HG03064 (cell line): ENCODE results near the gene ZNF616.
"Not testable (repeated sequence)": the region's sequence is repeated elsewhere in the genome, so short reads cannot be mapped to it uniquely, and the experiment has no call there.

Experiments
- ATAC-seq: cut with Tn5 transposase; IDR thresholded peaks from one replicate; pipeline ENCODE4 v1.9.1; 2021; ENCODE audit warnings: low read depth; ENCODE audit not compliant: unreplicated experiment

Gene ZNF616

GRCh38 chr19:52112624-52113023, 27.1 kb downstream of the ZNF616 start:
- ATAC-seq, result no peak

- no peak for ATAC-seq
Observed at GRCh38 chr19:52110780-52111179, 29.0 kb downstream of the ZNF616 start.

DNA sequence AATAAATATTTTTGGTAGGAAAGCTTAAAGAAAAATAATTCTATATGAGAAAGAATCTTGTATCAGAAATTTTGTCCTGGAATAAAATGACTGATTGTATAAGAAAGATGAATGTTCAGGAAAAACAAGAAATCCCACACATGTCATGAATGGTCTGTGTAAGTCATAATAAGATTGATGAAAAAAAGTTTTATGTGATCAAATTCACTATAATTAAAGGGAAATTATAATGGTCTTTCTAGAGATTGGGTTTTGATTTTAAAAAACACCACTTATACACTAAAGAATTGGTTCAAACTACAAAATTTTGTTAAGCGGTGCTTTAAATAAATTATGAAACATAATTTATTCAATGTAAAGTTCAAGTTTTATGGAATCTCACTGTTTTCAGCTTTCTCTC, 37.0 kb downstream of the ZNF616 start:
- ATAC-seq, result no peak

- ATAC-seq, result no peak
Observed at GRCh38 chr19:52101866-52102562, 37.7 kb downstream of the ZNF616 start.

- ATAC-seq, result no peak
Observed at GRCh38 chr19:52099497-52100138, 40.1 kb downstream of the ZNF616 start.

DNA sequence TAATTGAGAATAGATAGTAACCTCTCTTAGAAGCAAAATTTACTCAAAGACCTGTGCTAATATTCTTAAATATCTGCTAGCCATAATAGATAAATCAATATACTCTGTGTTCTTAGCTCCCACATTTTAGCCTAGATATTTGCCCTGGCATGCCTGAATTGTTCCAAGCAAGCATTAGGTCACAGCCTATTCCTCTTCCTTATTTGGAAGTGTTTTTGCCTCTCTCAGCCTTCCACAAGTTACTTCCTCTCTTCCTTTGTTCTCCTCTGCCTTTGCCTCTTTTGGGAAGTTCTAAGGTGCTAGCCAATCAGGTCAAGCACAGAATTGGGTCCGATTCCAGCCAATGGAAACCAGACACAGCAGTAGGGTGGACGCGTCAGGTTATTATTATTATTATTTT, 43.3 kb downstream of the ZNF616 start:
- not testable (repeated sequence) for ATAC-seq

GRCh38 chr19:52095172-52096014, 44.3 kb downstream of the ZNF616 start, which contains the start of gene ZNF841:
ZNF841 (minus strand) TSS chr19:52095765; CDS start chr19:52084801, 10,964 bp downstream.
- ATAC-seq, result no peak

GRCh38 chr19:52094526-52095130, 45.1 kb downstream of the ZNF616 start:
- no peak for ATAC-seq

- no peak for ATAC-seq
Observed at GRCh38 chr19:52086481-52086880, 53.3 kb downstream of the ZNF616 start.

- no peak for ATAC-seq
Observed at GRCh38 chr19:52070496-52070895, 69.2 kb downstream of the ZNF616 start.

GRCh38 chr19:52069653-52070052, 70.1 kb downstream of the ZNF616 start:
- no peak for ATAC-seq

DNA sequence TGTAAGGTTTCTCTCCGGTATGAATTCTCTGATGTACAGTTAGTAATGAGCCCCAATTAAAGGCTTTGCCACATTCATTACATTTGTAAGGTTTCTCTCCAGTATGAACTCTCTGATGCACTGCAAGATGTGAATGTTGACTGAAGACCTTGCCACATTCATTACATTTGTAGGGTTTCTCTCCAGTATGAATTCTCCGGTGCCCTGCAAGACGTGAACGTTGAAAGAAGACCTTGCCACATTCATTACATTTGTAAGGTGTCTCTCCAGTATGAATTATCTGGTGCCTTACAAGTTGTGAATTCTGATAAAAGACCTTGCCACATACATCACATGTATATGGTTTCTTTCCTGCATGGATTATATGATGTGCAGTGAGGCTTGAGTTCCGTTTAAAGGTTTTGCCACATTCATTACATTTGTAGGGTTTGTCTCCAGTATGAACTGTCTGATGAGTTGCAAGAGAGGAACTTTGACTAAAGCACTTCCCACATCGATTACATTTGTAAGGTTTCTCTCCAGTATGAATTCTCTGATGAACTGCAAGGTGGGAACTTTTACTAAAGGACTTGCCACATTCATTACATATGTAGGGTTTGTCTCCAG, 73.4 kb downstream of the ZNF616 start:
- no peak for ATAC-seq

DNA sequence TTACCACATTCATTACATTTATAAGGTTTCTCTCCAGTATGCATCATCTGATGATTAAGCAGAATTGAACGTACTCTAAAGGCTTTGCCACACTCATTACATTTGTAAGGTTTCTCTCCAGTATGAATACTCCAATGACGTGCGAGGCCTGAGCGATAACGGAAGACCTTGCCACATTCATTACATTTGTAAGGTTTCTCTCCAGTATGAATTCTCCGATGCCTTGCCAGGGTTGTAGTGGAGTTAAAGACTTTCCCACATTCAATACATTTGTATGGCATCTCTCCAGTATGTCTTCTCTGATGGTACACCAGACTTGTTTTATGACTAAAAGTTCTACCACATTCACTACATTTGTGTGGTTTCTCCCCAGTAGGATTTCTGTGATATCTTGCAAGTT, 74.3 kb downstream of the ZNF616 start:
- no peak for ATAC-seq
